IPS-NIHi7 (cell line): ENCODE data around the gene TWIST2.

Experiments used
- DNase-seq: peaks from one replicate; pipeline ENCODE4 v3.0.0; 2012; ENCODE audit warnings: mixed read lengths; ENCODE audit errors: extremely low spot score

Gene TWIST2

GRCh38 chr2:238838786-238839327 lies 9.0 kb upstream of the TWIST2 start:
- no peak for DNase-seq

GRCh38 chr2:238839428-238839827 lies 8.5 kb upstream of the TWIST2 start:
- DNase-seq = no peak

GRCh38 chr2:238841542-238842164 lies 6.2 kb upstream of the TWIST2 start:
- DNase-seq = no peak

- no peak for DNase-seq
Measured at GRCh38 chr2:238843476-238843875, 4.4 kb upstream of the TWIST2 start.

GRCh38 chr2:238845583-238846377 lies 2.1 kb upstream of the TWIST2 start:
- DNase-seq = no peak

GRCh38 chr2:238846378-238846627 lies 1.6 kb upstream of the TWIST2 start:
- no peak for DNase-seq

- DNase-seq = peak; percentile 37
Measured at GRCh38 chr2:238846628-238847418, 1.1 kb upstream of the TWIST2 start.

- no peak for DNase-seq
Measured at GRCh38 chr2:238847419-238847801, 475 bp upstream of the TWIST2 start.

GRCh38 chr2:238848691-238848975 lies 748 bp downstream of the TWIST2 start:
- no peak for DNase-seq

GRCh38 chr2:238848976-238849853 lies 1.3 kb downstream of the TWIST2 start:
- no peak for DNase-seq

GRCh38 chr2:238850091-238850490 lies 2.2 kb downstream of the TWIST2 start:
- DNase-seq = no peak

- DNase-seq = no peak
Measured at GRCh38 chr2:238851026-238851425, 3.1 kb downstream of the TWIST2 start.

GRCh38 chr2:238851761-238852160 lies 3.9 kb downstream of the TWIST2 start:
- DNase-seq = no peak

GRCh38 chr2:238852206-238852869 lies 4.5 kb downstream of the TWIST2 start:
- DNase-seq = no peak

- DNase-seq = no peak
Measured at GRCh38 chr2:238853218-238853617, 5.3 kb downstream of the TWIST2 start.

- no peak for DNase-seq
Measured at GRCh38 chr2:238853721-238854120, 5.8 kb downstream of the TWIST2 start.

GRCh38 chr2:238854246-238854645 lies 6.4 kb downstream of the TWIST2 start:
- DNase-seq = no peak

- no peak for DNase-seq
Measured at GRCh38 chr2:238854699-238855229, 6.9 kb downstream of the TWIST2 start.

GRCh38 chr2:238855299-238855698 lies 7.4 kb downstream of the TWIST2 start:
- no peak for DNase-seq

- no peak for DNase-seq
Measured at GRCh38 chr2:238855891-238856580, 8.2 kb downstream of the TWIST2 start.
